ENCODE data around the gene HOXA7.

Gene HOXA7

GRCh38 chr7:27162561-27163287, 6.2 kb upstream of the HOXA7 start:
- peaks cover 100% of the 10 kb centered on the region for H3K27me3 ChIP-seq (ENCODE audit: control insufficient read depth, insufficient read depth, low read length, poor library complexity, severe bottlenecking)
- H3K36me3 ChIP-seq (ENCODE audit: control insufficient read depth, insufficient read depth, low read length): no peaks in the 10 kb centered on the region
- 79 to 81% methylated on average over 6 to 7 of the region's 7 CpGs for WGBS, 2 experiments
- H3K4me3 ChIP-seq (ENCODE audit: insufficient read depth, low read depth, low read length): no peak overlapping the region
- no peak overlapping the region for H3K27ac ChIP-seq (ENCODE audit: insufficient read depth, low read depth, low read length, poor library complexity, severe bottlenecking)
- no peaks in the 10 kb centered on the region for H3K9me3 ChIP-seq (ENCODE audit: control insufficient read depth, low read length)
- H3K4me1 ChIP-seq (ENCODE audit: control insufficient read depth, insufficient read depth, low read length): no peaks in the 10 kb centered on the region

DNA sequence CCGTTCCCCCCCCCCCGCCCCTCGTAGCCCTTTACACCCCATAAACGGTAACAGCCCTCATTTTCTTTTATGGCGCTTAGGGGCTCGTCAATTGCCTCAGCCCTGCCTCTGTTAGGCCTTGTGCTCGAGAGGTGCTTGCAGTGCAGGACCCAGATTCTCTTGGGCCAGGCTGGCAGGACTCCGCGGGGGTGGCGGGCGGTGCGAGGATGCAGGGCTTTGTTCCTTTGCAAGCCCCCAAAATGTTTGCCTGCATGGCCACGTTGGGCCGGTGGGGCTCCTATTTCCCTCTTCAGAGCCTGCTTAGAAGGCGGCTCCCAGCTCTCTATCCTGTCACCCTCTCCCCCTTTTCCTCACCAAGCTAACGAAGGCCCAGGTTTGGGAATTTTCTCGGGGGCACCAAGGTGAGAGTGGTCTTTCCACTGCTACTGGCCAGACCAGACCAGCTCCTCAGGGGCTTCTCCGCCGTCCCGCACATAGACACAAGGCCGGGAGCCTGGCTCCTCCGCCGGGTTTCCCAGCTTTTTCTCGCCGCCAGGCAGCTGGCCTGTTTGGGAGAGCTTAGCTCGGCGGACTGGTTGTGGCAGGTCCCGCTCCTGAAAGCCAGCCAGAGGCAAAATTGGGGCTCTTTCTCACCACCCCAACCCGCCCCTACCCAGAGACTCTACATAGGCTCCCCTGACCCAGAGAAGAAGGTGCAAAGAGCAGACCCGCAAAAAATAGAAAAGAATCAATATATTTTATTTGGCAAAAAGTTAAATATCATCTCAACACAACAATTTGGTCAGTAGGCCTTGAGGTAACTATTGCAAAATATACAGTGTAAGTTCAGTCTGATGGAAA, 5.5 kb upstream of the HOXA7 start:
- Histone ChIP-seq H3K27me3 (ENCODE audit: control insufficient read depth, insufficient read depth, low read length, poor library complexity, severe bottlenecking) (peaks cover 100% of the 10 kb centered on the region), H3K27ac (ENCODE audit: insufficient read depth, low read depth, low read length, poor library complexity, severe bottlenecking) (no peak overlapping the region), H3K4me1 (ENCODE audit: control insufficient read depth, insufficient read depth, low read length) (no peaks in the 10 kb centered on the region), H3K36me3 (ENCODE audit: control insufficient read depth, insufficient read depth, low read length) (no peaks in the 10 kb centered on the region), H3K9me3 (ENCODE audit: control insufficient read depth, low read length) (no peaks in the 10 kb centered on the region), H3K4me3 (ENCODE audit: insufficient read depth, low read depth, low read length) (no peak overlapping the region)
- 16 to 19% methylated on average over 27 to 28 of the region's 30 CpGs for WGBS, 2 experiments

DNA sequence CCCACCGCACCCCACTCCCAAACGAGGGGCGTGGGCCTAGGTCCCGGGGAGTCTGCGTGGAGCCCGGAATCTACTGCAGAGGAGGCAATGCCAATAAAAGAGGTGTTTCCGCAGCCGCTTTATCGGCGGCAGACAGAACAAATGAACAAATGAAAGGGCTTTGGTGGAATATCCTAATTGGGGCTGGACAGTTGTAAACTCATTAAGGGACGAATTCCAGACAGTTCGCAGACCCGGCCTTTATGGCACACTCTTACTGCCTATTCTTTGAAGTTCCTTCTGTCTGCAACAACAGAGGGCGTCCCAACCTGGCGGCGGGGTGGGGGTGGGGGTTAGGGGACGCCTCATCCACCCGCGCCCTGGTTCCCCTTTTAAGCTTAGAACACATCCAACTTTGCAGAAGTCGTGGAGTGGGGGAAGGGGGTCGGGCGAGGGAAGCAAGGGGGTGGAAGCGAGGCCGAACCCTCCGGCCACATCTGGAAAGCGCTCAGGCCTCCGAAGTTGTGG, 4.8 kb upstream of the HOXA7 start:
- Histone ChIP-seq H3K9me3 (ENCODE audit: control insufficient read depth, low read length) (no peaks in the 10 kb centered on the region), H3K27ac (ENCODE audit: insufficient read depth, low read depth, low read length, poor library complexity, severe bottlenecking) (no peak overlapping the region), H3K36me3 (ENCODE audit: control insufficient read depth, insufficient read depth, low read length) (no peaks in the 10 kb centered on the region), H3K27me3 (ENCODE audit: control insufficient read depth, insufficient read depth, low read length, poor library complexity, severe bottlenecking) (peaks cover 100% of the 10 kb centered on the region), H3K4me3 (ENCODE audit: insufficient read depth, low read depth, low read length) (no peak overlapping the region), H3K4me1 (ENCODE audit: control insufficient read depth, insufficient read depth, low read length) (no peaks in the 10 kb centered on the region)
- WGBS, 2 experiments: 7 to 12% methylated on average over 20 to 27 of the region's 27 CpGs

DNA sequence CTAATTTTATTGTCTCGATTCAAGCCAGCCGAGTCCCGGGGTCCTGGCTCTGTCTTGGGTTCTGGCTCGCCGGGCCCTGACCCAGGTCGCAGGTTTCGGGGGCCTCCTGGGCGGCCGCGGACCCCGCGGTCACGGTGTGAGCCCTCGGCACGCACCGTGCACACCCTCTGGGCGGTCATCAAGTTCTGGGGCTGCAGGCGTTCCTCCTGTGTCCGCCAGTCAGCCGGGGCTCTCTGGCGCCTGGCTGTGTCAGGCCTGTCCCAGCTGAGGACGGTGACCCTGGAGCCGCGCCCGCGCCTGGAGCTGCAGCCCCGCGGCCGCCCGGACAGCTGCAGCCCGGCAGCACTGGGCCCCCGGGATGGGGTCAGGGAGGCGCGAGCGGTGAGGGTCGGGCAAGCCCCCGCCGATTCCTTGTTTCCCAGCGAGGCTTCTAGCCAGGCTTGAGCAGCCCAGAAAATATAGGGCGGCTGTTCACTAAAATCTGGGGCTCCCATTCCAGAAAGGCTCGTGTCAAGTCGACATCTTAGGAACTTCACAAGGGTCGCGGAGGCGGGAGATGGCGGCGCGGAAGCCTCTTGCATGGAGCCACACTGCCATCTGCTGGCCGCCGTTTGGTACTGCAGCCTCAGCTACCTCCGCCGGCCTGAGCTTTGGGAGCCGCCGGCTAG, 4.2 kb upstream of the HOXA7 start:
- Histone ChIP-seq H3K4me3 (ENCODE audit: insufficient read depth, low read depth, low read length) (peak overlapping the region; percentile 40), H3K27me3 (ENCODE audit: control insufficient read depth, insufficient read depth, low read length, poor library complexity, severe bottlenecking) (peaks cover 100% of the 10 kb centered on the region), H3K27ac (ENCODE audit: insufficient read depth, low read depth, low read length, poor library complexity, severe bottlenecking) (no peak overlapping the region), H3K36me3 (ENCODE audit: control insufficient read depth, insufficient read depth, low read length) (no peaks in the 10 kb centered on the region), H3K9me3 (ENCODE audit: control insufficient read depth, low read length) (no peaks in the 10 kb centered on the region), H3K4me1 (ENCODE audit: control insufficient read depth, insufficient read depth, low read length) (no peaks in the 10 kb centered on the region)
- 10 to 11% methylated on average over 54 of the region's 54 CpGs for WGBS, 2 experiments

- Histone ChIP-seq H3K27me3 (ENCODE audit: control insufficient read depth, insufficient read depth, low read length, poor library complexity, severe bottlenecking) (peaks cover 100% of the 10 kb centered on the region), H3K9me3 (ENCODE audit: control insufficient read depth, low read length) (no peaks in the 10 kb centered on the region), H3K4me1 (ENCODE audit: control insufficient read depth, insufficient read depth, low read length) (no peaks in the 10 kb centered on the region), H3K27ac (ENCODE audit: insufficient read depth, low read depth, low read length, poor library complexity, severe bottlenecking) (no peak overlapping the region), H3K36me3 (ENCODE audit: control insufficient read depth, insufficient read depth, low read length) (no peaks in the 10 kb centered on the region), H3K4me3 (ENCODE audit: insufficient read depth, low read depth, low read length) (no peak overlapping the region)
- 78 to 83% methylated on average over 21 to 23 of the region's 23 CpGs for WGBS, 2 experiments
Measured at GRCh38 chr7:27160145-27160545, 3.7 kb upstream of the HOXA7 start.

DNA sequence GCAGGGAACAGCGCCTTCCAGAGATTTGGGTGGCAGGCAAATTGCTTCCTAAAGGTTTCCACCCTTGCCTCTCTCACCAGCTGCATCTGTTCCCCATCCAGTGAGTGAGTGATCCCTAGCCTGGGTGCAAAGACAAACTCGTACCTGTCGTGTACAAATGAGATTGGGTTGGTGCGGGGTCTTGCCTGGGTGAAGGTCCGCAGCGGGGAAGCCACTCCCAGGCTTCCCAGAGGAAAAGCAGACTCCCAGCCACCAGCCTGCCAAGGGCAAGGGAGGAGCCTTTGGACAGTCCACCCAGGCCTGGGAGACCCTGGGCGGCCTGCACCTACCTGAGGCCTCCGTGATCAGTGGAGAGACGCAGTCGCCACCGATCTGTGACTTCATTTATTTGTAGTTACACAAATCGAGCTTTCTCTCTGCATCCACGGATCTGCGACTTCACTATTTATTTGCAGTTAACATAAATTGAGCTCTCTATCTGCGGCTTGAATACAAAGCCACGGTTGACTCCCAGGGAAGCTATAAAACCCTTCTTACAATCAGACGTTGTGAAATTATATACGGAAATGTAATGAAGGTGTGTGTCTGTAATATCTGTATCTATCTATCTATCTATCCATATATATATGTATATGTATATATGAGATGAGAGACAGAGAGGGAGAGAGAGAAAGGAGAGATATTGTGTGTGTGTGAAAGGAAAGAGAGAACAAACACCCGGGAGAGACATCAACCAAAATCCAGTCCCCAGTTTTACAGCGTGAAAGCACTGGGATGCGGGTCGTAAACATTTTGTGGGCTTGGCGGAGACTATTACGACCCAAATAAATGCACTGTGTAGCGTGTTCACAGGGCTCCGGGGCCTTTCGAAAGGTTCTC, 3.0 kb upstream of the HOXA7 start:
- Histone ChIP-seq H3K9me3 (ENCODE audit: control insufficient read depth, low read length) (no peaks in the 10 kb centered on the region), H3K4me3 (ENCODE audit: insufficient read depth, low read depth, low read length) (no peak overlapping the region), H3K27ac (ENCODE audit: insufficient read depth, low read depth, low read length, poor library complexity, severe bottlenecking) (no peak overlapping the region), H3K36me3 (ENCODE audit: control insufficient read depth, insufficient read depth, low read length) (no peaks in the 10 kb centered on the region), H3K4me1 (ENCODE audit: control insufficient read depth, insufficient read depth, low read length) (no peaks in the 10 kb centered on the region), H3K27me3 (ENCODE audit: control insufficient read depth, insufficient read depth, low read length, poor library complexity, severe bottlenecking) (peaks cover 100% of the 10 kb centered on the region)
- WGBS, 2 experiments: 76 to 84% methylated on average over 25 of the region's 27 CpGs

- WGBS, 2 experiments: 70 to 71% methylated on average over 35 of the region's 35 CpGs
- peaks cover 100% of the 10 kb centered on the region for H3K27me3 ChIP-seq (ENCODE audit: control insufficient read depth, insufficient read depth, low read length, poor library complexity, severe bottlenecking)
- no peak overlapping the region for H3K27ac ChIP-seq (ENCODE audit: insufficient read depth, low read depth, low read length, poor library complexity, severe bottlenecking)
- no peak overlapping the region for H3K4me3 ChIP-seq (ENCODE audit: insufficient read depth, low read depth, low read length)
- H3K36me3 ChIP-seq (ENCODE audit: control insufficient read depth, insufficient read depth, low read length): no peaks in the 10 kb centered on the region
- H3K9me3 ChIP-seq (ENCODE audit: control insufficient read depth, low read length): no peaks in the 10 kb centered on the region
- no peaks in the 10 kb centered on the region for H3K4me1 ChIP-seq (ENCODE audit: control insufficient read depth, insufficient read depth, low read length)
Measured at GRCh38 chr7:27158436-27159265, 2.2 kb upstream of the HOXA7 start.

DNA sequence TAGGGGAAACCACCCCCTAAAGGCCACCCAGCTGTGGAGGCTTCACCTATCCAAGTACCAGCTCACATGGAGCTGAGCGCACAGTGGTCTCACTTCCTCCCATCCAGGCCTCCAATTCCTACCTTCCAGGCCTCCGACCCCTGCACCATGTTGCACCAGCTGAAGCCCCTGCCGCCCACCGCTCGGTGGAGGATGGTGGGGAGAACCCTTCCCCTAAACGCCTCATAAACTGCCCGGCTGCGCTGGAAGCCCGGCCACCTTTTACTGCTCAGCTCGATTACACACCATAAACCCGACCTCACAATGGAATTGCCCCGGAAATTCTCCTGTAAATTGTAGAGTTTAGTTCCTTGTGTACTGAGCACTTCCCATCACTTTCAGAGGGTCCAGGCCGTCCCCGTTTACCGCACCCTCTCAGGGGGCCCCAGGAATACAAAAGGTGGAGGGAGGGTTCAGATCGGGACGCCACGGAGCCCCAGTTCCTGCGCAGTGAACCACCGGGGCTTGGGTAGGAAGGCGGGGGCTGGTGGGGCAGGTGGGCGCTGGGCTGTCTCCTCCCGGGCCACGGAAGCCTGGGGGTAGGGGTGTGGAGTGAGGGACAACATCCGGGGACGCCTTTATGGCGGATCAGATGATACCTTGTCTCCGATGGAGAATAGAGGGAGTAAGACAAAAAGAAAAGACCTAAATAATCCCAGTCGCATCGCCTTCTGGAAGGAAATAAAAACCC, 1.4 kb upstream of the HOXA7 start:
- peaks cover 100% of the 10 kb centered on the region for H3K27me3 ChIP-seq (ENCODE audit: control insufficient read depth, insufficient read depth, low read length, poor library complexity, severe bottlenecking)
- no peaks in the 10 kb centered on the region for H3K36me3 ChIP-seq (ENCODE audit: control insufficient read depth, insufficient read depth, low read length)
- WGBS, 2 experiments: 55% methylated on average over 30 of the region's 30 CpGs
- no peak overlapping the region for H3K4me3 ChIP-seq (ENCODE audit: insufficient read depth, low read depth, low read length)
- no peak overlapping the region for H3K27ac ChIP-seq (ENCODE audit: insufficient read depth, low read depth, low read length, poor library complexity, severe bottlenecking)
- no peaks in the 10 kb centered on the region for H3K9me3 ChIP-seq (ENCODE audit: control insufficient read depth, low read length)
- H3K4me1 ChIP-seq (ENCODE audit: control insufficient read depth, insufficient read depth, low read length): no peaks in the 10 kb centered on the region
